BLaER1 (cell line): ENCODE results near the gene ELMO2.
"Not testable (repeated sequence)": the region's sequence is repeated elsewhere in the genome, so short reads cannot be mapped to it uniquely, and the experiment has no call there.

ENCODE experiments used
- H3K27ac ChIP-seq: shearing (Covaris generic); formaldehyde crosslinking; 2 replicates; pipeline ENCODE4 v1.8.1; 2022
- H3K27me3 ChIP-seq: shearing (Covaris generic); formaldehyde crosslinking; 2 replicates; pipeline ENCODE4 v1.8.1; 2022
- H3K36me3 ChIP-seq: shearing (Covaris generic); formaldehyde crosslinking; 2 replicates; pipeline ENCODE4 v1.8.1; 2022
- H3K4me1 ChIP-seq: shearing (Covaris generic); formaldehyde crosslinking; 2 replicates; pipeline ENCODE4 v1.8.1; 2022
- H3K4me2 ChIP-seq: shearing (Covaris generic); formaldehyde crosslinking; 2 replicates; pipeline ENCODE4 v1.8.1; 2022
- H3K4me3 ChIP-seq: shearing (Covaris generic); formaldehyde crosslinking; 2 replicates; pipeline ENCODE4 v1.8.1; 2022
- H3K9ac ChIP-seq: shearing (Covaris generic); formaldehyde crosslinking; 2 replicates; pipeline ENCODE4 v1.8.1; 2022
- H3K9me3 ChIP-seq: shearing (Covaris generic); formaldehyde crosslinking; 2 replicates; pipeline ENCODE4 v1.8.1; 2022
- H4K20me1 ChIP-seq: shearing (Covaris generic); formaldehyde crosslinking; 2 replicates; pipeline ENCODE4 v1.8.1; 2022
- Cebpa-rat ChIP-seq: shearing (Covaris generic); IDR thresholded peaks from 2 replicates; pipeline ENCODE4 v1.8.1; 2022

ELMO2 gene

DNA sequence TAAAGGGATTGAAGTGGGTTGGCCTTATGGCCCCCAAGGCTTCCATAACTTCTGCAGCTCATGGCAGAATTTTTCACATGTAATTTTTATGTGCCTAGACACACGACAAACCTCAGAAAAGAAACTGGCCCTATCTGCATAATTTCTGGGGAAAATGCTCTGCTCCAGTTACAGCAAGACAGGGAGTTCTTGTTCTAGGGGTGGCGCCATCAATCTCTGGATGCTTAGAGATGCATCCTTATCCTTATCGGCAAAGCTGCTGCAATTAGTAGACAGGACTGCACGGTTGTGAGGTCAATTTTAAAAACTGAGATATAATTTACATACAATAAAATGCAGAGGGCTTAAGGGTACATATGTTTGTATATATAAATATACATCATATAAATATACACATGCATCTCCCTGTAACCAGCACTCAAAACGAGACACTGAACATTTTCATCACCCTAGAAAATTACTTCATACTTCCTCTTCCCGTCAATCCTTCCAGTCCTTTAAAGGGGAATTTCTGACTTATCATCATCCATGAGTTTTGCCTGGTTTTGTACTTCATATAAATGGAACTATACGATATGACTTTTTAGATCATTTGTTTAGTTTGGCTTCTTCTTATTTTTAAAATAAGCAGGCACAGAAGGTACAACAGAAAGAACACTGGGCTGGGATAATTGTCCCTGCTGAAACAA lies 10.2 kb downstream of the ELMO2 start:
- no peaks in the 10 kb centered on the region for H3K9me3 ChIP-seq
- H3K27me3 ChIP-seq, result no peaks in the 10 kb centered on the region
- no peak overlapping the region for H3K4me2 ChIP-seq
- peaks cover 47% of the 10 kb centered on the region for H3K4me1 ChIP-seq
- no peak for TF ChIP-seq Cebpa-rat
- H3K36me3 ChIP-seq, result peaks cover 57% of the 10 kb centered on the region
- H3K27ac ChIP-seq, result no peak overlapping the region
- no peak overlapping the region for H3K4me3 ChIP-seq
- H3K9ac ChIP-seq, result no peak overlapping the region
- peaks cover 50% of the 10 kb centered on the region for H4K20me1 ChIP-seq

DNA sequence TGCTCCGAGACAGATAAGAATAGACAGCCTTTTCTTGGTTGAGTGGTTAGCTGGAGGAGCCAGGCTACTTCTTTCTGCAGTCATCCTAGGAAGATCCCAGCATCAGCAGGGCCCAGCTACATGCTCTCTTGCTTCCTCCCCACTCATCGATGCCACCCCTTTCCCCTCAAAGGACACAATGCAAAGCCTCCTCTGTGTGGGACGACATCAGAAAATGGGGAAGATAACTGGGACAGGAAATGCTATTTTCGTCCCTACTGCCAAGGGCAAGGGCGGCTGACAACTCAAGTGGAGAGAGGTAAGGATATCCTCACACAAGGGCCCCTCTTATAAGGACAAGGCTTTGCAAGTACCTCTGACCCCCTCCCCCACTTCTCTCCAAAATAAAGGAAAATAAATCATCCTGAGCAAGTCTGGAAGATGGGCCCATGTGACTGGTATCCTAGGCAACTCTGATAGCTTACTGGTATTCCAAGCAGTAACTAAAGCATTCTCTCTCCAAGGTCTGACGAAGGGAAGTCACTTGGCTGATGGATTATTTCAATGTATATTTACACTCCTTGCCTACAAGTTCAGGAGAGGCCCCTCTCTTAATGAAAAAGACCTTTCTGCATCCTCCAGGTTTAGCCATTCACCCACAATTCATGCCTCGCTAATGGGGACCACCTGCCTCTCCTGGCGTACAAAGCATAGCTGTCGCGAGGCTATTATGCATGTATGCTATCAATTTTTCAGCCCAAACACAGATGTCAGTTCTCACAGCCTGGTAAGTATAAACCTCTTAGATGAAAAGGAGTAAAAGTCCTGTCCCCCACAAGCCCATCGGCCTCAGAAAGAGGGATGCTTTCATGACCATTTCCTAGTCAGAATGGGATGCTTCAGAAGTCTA lies 11.3 kb downstream of the ELMO2 start:
- Histone ChIP-seq H3K27me3 (no peaks in the 10 kb centered on the region), H3K4me2 (peak overlapping the region; percentile 88), H3K9me3 (no peaks in the 10 kb centered on the region), H3K4me3 (no peak overlapping the region), H3K4me1 (peaks cover 37% of the 10 kb centered on the region), H3K36me3 (peaks cover 68% of the 10 kb centered on the region), H3K9ac (no peak overlapping the region), H4K20me1 (peaks cover 39% of the 10 kb centered on the region), H3K27ac (peak overlapping the region; percentile 63)
- no peak for TF ChIP-seq Cebpa-rat

DNA sequence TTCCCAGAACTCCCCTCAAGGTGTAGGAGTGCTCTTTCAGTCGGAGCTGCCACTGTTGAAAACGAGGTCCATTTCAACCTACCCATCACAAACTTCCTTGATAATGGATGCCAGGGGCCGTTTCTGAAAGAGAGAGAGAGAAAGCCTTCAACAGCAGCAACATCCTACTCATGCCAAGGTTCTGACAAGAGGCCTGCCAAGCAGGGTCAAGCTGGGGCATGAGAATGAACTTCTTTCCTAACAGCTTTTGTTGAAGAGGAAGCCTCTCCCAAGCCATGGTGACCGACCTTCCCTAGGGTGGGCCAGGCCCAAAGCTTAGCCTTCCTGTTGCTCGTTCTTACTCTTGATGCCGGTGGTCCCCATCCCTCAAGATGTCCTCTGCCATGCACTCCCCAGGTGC lies 12.4 kb downstream of the ELMO2 start:
- peaks cover 74% of the 10 kb centered on the region for H3K36me3 ChIP-seq
- no peak overlapping the region for H3K4me3 ChIP-seq
- no peaks in the 10 kb centered on the region for H3K9me3 ChIP-seq
- H3K27ac ChIP-seq, result 0 out of 2 replicates have a peak overlapping the region, but pooled peaks have one; percentile 63
- H3K4me1 ChIP-seq, result peaks cover 25% of the 10 kb centered on the region
- TF ChIP-seq Cebpa-rat, result no peak
- no peak overlapping the region for H3K9ac ChIP-seq
- peak overlapping the region; percentile 88; the same call in 1 of the 2 replicates for H3K4me2 ChIP-seq
- no peaks in the 10 kb centered on the region for H3K27me3 ChIP-seq
- peaks cover 28% of the 10 kb centered on the region for H4K20me1 ChIP-seq

DNA sequence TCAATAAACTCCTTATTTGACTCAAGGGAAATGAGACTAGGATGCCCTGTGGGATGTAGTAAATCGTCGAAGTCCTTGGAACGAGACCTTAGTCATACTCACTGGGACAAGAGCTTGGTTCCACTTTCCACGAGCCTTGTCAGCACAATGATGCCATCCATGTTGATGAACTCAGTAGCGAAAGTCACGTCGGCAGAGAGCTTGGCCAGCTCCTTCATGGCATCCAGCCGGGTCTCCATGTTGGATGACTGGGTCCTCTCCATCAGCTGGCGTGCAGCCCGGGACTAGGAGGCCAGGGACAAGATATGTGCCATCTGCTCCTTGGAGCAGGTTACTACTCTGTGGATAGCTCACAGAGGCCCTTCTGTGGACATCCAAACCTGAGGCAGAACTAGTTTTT lies 17.5 kb downstream of the ELMO2 start:
- H3K4me1 ChIP-seq, result peaks cover 17% of the 10 kb centered on the region
- H3K27me3 ChIP-seq, result no peaks in the 10 kb centered on the region
- no peak overlapping the region for H3K27ac ChIP-seq
- no peak overlapping the region for H3K4me2 ChIP-seq
- no peak overlapping the region for H3K9ac ChIP-seq
- no peaks in the 10 kb centered on the region for H3K9me3 ChIP-seq
- H3K4me3 ChIP-seq, result no peak overlapping the region
- H3K36me3 ChIP-seq, result peaks cover 98% of the 10 kb centered on the region
- no peak for TF ChIP-seq Cebpa-rat
- H4K20me1 ChIP-seq, result no peaks in the 10 kb centered on the region

DNA sequence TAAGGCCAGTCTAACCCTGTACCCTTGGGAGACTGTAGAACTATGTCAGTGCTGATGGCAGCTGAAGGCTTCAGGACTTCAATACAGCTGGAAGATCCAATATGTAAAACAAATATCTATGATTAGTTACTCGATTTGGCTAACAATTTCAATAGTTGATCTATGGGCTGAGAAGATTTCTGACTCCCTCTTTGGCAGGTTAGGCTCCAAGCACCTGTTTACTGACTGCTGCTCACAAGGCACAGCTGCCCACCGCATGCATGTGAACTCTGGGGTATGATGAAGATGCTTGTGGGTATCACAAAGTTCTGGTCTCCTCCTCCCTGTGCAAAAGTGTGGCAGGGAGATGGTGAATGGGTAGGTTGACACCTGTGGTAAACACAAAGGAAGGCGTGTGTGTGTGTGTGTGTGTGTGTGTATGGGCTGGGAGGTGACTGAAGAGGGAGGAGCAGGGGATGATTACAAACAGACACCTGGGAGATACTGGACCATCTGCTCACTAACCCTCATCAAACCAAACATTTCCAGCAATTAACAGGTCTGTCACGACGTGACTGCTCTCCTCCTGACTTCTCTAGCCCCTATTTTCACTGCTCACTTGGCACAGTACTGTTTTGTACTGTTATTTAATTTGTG lies 18.1 kb downstream of the ELMO2 start:
- Histone ChIP-seq H3K4me2 (no peak overlapping the region), H3K9me3 (no peaks in the 10 kb centered on the region), H3K36me3 (peaks cover 97% of the 10 kb centered on the region), H3K9ac (no peak overlapping the region), H3K4me1 (peaks cover 16% of the 10 kb centered on the region), H3K4me3 (no peak overlapping the region), H3K27me3 (no peaks in the 10 kb centered on the region), H3K27ac (no peak overlapping the region), H4K20me1 (no peaks in the 10 kb centered on the region)
- TF ChIP-seq Cebpa-rat, result no peak

DNA sequence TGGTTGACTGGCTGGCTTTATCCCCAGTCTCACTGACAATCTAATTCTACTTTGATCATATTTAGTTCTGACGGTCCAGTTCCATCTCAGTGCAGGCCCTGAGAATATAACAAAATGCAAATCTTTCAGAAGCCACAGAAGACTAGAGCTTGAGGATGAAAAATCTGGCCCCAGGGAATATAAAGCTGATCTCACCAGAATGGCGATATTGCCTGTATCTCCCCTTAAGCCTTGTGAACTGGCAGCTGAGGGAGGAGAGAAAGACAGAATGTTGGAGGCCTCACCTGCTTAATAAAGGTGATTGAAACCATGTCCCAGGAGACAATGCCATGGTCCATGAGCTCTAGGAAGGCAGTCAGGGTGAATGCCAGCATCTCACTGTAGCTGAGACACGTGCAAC lies 19.4 kb downstream of the ELMO2 start:
- H3K9me3 ChIP-seq, H3K27ac ChIP-seq, H3K4me3 ChIP-seq, H3K9ac ChIP-seq, H3K4me2 ChIP-seq, H4K20me1 ChIP-seq, H3K27me3 ChIP-seq: not testable (repeated sequence)
- Histone ChIP-seq H3K36me3 (peaks cover 97% of the 10 kb centered on the region), H3K4me1 (peaks cover 16% of the 10 kb centered on the region)

DNA sequence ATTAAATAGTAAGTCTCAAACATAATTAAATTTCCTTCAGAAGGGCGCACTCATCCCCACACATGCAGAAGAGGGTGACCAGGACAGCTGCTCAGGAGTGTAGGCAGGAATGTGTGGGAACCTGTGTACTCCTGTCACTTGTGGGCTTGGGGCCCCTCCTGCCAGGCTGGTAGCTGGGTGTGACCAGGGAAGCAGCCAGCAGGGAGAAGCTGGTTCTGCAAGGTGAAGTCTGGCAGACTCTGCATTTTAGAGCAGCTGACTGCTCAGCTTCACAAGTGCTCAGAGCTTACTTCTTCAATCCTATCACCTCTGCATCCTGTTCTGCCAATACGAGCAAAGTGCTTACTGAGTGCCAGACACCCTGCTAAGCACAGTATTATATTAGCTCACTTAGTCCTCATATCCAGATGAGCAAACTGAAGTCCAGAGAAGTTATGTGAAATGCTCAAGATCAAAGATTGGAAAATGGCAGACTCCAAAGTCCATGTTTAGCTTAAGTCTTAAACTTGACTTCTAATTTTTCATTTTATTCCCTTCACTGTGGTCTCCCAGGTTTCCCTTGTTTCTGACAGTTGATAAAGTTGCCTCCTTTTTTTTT lies 27.9 kb downstream of the ELMO2 start:
- Histone ChIP-seq H3K27ac (no peak overlapping the region), H3K9me3 (no peaks in the 10 kb centered on the region), H3K4me2 (no peak overlapping the region), H3K9ac (no peak overlapping the region), H3K27me3 (no peaks in the 10 kb centered on the region), H4K20me1 (no peaks in the 10 kb centered on the region), H3K4me1 (peaks cover 9% of the 10 kb centered on the region; the same call in 1 of the 2 replicates), H3K36me3 (peaks cover 99% of the 10 kb centered on the region), H3K4me3 (no peak overlapping the region)
- no peak for TF ChIP-seq Cebpa-rat

DNA sequence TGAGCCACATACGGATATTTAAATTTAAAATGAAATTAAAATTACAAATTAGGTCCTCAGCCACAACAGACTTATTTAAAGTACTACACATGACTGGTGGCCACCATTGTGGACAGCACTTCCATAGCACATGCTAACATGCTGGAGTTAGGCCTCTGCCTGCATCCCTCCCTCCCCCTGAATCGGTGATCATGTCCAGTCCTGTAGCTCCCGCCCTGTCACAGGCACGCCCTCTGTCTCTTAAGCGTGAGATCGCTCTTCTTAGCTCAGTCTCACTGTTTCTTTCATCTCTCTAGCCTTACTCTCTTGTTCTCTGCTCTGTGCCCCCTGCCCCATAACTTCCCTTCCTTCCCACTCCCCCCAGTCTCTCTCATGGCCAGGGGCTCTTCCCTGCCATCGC lies 28.9 kb downstream of the ELMO2 start:
- Histone ChIP-seq H3K9ac (no peak overlapping the region), H3K4me3 (no peak overlapping the region), H3K9me3 (no peaks in the 10 kb centered on the region), H4K20me1 (no peaks in the 10 kb centered on the region), H3K27ac (no peak overlapping the region), H3K36me3 (peaks cover 99% of the 10 kb centered on the region), H3K4me2 (no peak overlapping the region), H3K4me1 (peaks cover 9% of the 10 kb centered on the region; the same call in 1 of the 2 replicates), H3K27me3 (no peaks in the 10 kb centered on the region)
- TF ChIP-seq Cebpa-rat, result no peak

DNA sequence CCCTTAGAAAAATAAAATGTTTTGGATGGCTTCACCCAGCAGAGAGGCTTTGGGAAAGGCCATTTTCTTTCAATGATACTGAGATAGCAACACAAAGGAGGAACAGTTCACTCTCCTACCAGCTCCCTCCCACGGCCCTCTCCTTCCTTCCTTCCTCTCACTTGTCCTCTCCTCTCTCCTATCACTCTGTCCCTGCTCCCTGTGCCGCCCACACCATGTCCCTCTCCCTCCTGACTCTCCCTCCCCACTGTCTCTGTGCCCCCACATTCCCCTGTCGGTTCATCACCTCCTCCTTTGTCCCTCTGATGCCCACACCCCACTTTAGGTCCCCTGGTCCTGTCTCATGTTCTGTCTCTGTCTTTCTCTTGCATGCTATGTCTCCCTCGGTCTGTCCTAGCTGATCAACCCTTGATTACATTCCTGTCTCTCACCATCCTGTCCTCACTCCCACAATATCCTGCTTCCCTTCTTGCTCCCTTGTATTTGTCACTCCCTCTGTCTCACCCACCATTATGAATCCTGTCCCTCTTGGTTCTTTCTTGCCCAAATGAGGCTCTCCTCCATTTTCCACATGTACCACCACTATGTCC lies 30.1 kb downstream of the ELMO2 start:
- Histone ChIP-seq H3K27me3 (no peaks in the 10 kb centered on the region), H3K27ac (no peak overlapping the region), H4K20me1 (no peaks in the 10 kb centered on the region), H3K9me3 (no peaks in the 10 kb centered on the region), H3K36me3 (peaks cover 99% of the 10 kb centered on the region), H3K9ac (no peak overlapping the region), H3K4me1 (peaks cover 9% of the 10 kb centered on the region; the same call in 1 of the 2 replicates), H3K4me3 (no peak overlapping the region), H3K4me2 (no peak overlapping the region)
- TF ChIP-seq Cebpa-rat, result no peak
